WERI-Rb-1 (cell line): ENCODE data around the gene NTN1.

ENCODE experiments used
- DNase-seq: peaks from one replicate; pipeline ENCODE4 v3.0.0-alpha.2; 2020
- H3K27ac ChIP-seq: fragments of 250-450 bp; sonication (Bioruptor Pico); 2 replicates; pipeline ENCODE4 v1.5.1; 2020; ENCODE audit warnings: mild to moderate bottlenecking, moderate library complexity
- H3K27me3 ChIP-seq: fragments of 250-450 bp; sonication (Bioruptor Pico); 2 replicates; pipeline ENCODE4 v1.5.1; 2021; ENCODE audit warnings: mild to moderate bottlenecking, low read depth, moderate library complexity; ENCODE audit not compliant: insufficient read depth, severe bottlenecking
- H3K36me3 ChIP-seq: fragments of 250-450 bp; sonication (Bioruptor Pico); 2 replicates; pipeline ENCODE4 v1.5.1; 2020; ENCODE audit warnings: mild to moderate bottlenecking, moderate library complexity
- H3K4me3 ChIP-seq: 2 replicates; pipeline ENCODE4 v1.5.1; 2011; ENCODE audit warnings: low read depth, mild to moderate bottlenecking, control low read depth, low read length
- H3K9me3 ChIP-seq: fragments of 250-450 bp; sonication (Bioruptor Pico); 2 replicates; pipeline ENCODE4 v1.5.1; 2021; ENCODE audit warnings: mild to moderate bottlenecking, moderate library complexity; ENCODE audit not compliant: severe bottlenecking
- TF ChIP-seq, protein P1 (sequence below): IDR thresholded peaks from 2 replicates; pipeline ENCODE4 v1.5.1; 2011; ENCODE audit warnings: low read depth, mild to moderate bottlenecking, control low read depth, inconsistent platforms, low read length

Gene NTN1

DNA sequence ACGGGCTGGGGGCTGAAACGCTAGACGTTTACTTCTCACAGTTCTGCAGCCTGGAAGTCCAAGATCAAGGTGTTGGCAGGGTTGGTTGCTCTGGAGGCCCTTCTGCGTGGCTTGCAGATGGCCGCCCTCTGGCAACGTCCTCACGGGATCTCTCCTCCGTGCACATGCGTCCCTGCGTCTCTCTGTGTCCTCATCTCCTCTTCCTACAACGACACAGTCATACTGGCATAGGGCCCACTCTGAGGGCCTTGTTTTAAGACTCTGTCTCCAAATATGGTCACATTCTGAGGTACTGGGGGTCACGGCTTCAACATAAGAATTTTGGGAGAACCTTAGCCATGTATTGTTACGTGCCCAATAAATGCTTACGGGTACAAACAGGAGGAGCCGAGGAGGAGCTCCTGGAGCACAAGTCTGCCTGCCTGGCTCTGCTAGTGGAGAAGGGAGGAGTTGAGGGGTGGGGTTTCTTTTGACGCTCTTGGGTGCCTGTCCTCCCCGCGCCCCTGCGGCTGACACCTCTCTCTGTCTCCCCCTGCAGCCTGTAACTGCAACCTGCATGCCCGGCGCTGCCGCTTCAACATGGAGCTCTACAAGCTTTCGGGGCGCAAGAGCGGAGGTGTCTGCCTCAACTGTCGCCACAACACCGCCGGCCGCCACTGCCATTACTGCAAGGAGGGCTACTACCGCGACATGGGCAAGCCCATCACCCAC is 141.1 kb downstream of the NTN1 start:
- TF ChIP-seq, protein P1, sequence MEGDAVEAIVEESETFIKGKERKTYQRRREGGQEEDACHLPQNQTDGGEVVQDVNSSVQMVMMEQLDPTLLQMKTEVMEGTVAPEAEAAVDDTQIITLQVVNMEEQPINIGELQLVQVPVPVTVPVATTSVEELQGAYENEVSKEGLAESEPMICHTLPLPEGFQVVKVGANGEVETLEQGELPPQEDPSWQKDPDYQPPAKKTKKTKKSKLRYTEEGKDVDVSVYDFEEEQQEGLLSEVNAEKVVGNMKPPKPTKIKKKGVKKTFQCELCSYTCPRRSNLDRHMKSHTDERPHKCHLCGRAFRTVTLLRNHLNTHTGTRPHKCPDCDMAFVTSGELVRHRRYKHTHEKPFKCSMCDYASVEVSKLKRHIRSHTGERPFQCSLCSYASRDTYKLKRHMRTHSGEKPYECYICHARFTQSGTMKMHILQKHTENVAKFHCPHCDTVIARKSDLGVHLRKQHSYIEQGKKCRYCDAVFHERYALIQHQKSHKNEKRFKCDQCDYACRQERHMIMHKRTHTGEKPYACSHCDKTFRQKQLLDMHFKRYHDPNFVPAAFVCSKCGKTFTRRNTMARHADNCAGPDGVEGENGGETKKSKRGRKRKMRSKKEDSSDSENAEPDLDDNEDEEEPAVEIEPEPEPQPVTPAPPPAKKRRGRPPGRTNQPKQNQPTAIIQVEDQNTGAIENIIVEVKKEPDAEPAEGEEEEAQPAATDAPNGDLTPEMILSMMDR, result peak; percentile 58
- no peaks in the 10 kb centered on the region for H3K36me3 ChIP-seq
- no peaks in the 10 kb centered on the region for H3K27me3 ChIP-seq
- no peaks in the 10 kb centered on the region for H3K9me3 ChIP-seq
- no peak overlapping the region for H3K4me3 ChIP-seq
- H3K27ac ChIP-seq, result no peak overlapping the region
- peak; percentile 17 for DNase-seq

DNA sequence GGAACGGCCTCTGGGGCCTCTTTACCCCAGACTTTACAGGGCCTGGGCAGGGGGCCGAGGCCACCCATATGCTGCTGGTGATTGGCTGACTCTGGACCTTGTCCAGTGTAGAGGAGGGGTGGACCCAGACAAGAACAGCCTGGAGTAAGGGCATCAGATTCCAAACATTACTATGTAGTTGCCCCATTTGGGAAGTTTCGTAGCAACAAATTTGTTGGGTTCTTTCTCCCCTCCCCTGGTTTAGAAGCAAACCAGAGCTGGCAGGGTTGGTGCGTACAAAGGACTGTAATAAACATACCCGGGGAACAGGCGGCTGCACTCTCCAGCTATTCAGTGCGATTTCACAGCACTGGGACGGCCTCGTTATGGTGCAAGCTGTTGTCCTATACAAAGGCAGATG is 145.5 kb downstream of the NTN1 start:
- Histone ChIP-seq H3K4me3 (no peak overlapping the region), H3K9me3 (no peaks in the 10 kb centered on the region), H3K27me3 (no peaks in the 10 kb centered on the region), H3K36me3 (no peaks in the 10 kb centered on the region), H3K27ac (no peak overlapping the region)
- TF ChIP-seq, protein P1, result no peak
- DNase-seq, result no peak

DNA sequence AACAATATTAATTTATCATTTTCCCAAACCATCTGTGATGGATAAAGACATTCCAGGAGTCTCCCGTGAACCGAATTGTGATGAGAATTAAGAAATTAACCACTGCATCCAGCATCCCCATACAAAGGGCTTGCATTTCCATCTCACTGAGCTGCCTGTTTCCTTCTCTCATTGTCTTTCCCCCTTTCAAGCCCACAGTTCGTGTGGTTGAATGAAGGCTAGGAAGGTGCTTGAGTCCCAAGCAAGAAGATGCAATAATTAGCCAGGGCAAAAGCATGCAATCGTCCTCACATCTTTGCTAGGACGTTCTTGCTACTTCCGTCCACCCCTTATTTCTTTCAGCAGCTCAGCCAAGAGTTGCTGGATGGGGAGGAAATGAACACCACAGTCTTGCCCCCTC is 146.1 kb downstream of the NTN1 start:
- Histone ChIP-seq H3K27ac (no peak overlapping the region), H3K4me3 (no peak overlapping the region), H3K36me3 (no peaks in the 10 kb centered on the region), H3K9me3 (no peaks in the 10 kb centered on the region), H3K27me3 (no peaks in the 10 kb centered on the region)
- TF ChIP-seq, protein P1, result no peak
- DNase-seq, result no peak

DNA sequence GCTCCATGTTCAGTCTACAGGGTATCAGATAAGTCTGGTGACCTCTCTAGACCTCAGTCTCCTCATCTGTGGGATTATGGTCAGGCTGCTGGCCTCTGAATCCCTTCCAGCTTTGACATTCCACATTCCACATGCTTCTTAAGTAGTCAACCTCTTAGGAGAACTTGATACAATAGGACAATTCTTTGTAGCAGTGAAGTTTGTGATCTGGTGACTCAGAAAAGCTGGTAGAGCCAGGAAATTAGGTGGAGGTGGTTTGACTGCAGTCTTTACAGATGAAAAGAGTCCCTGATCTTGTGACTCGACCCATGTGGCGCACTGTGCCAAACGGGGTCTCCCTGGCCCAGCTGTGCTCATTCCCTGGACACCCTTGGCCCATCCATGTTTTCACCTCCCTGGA is 147.8 kb downstream of the NTN1 start:
- no peak overlapping the region for H3K27ac ChIP-seq
- no peaks in the 10 kb centered on the region for H3K27me3 ChIP-seq
- no peaks in the 10 kb centered on the region for H3K36me3 ChIP-seq
- H3K9me3 ChIP-seq, result no peaks in the 10 kb centered on the region
- TF ChIP-seq, protein P1, result no peak
- DNase-seq, result no peak
- H3K4me3 ChIP-seq, result no peak overlapping the region

DNA sequence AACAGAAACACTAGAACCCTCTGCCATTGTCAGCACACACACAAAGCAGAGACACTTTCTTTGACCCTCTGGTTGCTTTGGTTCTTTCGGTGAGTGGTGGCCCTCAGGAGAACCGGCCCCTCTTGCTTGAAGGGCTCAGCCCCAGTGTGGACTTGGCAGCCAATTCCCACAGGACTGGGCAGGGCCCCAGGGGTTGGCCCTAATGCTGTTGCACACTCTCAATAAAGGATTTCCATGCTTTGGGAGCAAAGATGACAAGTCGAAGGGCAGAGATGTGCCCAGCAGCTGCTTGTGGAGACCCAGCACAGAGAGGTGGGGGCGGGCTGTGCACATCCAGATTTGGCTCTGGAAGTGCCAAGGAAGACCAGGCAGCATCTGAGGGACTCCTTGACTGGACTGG is 149.0 kb downstream of the NTN1 start:
- Histone ChIP-seq H3K9me3 (peaks cover 4% of the 10 kb centered on the region), H3K27me3 (no peaks in the 10 kb centered on the region), H3K4me3 (no peak overlapping the region), H3K36me3 (no peaks in the 10 kb centered on the region), H3K27ac (no peak overlapping the region)
- no peak for DNase-seq
- TF ChIP-seq, protein P1, result no peak

DNA sequence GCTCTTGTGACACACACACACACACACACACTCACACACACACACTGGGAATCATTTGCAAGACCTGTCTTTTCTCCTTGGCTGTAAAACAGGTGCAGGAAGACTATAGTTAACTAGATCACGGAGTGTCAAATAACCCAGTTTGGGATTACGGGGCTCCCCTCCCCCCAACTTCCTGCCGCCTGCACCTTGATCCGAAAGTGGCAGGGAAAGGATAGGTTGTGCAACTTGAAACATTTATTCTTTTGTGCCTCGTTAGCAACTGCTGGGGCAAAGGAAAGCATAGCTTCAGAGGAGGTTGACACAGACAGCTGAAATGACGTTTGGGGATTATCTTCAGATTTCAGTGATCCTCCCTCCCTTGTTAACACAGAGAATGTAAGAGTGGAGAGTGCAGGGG is 149.5 kb downstream of the NTN1 start:
- Histone ChIP-seq H3K36me3 (no peaks in the 10 kb centered on the region), H3K9me3 (peaks cover 4% of the 10 kb centered on the region), H3K27ac (no peak overlapping the region), H3K4me3 (no peak overlapping the region), H3K27me3 (no peaks in the 10 kb centered on the region)
- TF ChIP-seq, protein P1, result no peak
- peak; percentile 26 for DNase-seq
